T1000 (cell line): Measurements from ENCODE around the gene CLSTN1.
"Not testable (repeated sequence)": the region's sequence is repeated elsewhere in the genome, so short reads cannot be mapped to it uniquely, and the experiment has no call there.

ENCODE experiments used
- DNase-seq: peaks from one replicate; lab custom pipeline; 2025; ENCODE audit warnings: mixed read lengths; lab: John Stamatoyannopoulos, UW

The CLSTN1 gene

DNA sequence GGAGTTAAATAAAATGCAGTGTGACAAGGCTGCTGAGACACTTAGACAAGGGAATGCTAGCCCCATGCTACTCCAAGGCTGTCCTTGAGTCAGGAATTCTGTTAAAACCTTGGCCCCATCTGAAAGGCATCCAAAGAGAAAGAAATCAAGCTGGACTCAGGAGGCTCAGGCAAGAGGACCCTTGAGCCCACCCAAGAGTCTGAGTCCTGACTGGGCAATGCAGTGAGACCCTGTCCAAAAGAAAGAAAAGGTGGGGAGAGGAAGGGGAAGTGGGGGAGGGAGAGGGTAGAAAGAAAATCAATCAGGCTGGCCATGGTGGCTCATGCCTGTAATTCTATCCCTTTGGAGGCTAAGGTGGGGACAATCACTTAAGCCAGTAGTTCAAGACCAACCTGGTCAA lies 26.7 kb downstream of the CLSTN1 start:
- no peak for DNase-seq

DNA sequence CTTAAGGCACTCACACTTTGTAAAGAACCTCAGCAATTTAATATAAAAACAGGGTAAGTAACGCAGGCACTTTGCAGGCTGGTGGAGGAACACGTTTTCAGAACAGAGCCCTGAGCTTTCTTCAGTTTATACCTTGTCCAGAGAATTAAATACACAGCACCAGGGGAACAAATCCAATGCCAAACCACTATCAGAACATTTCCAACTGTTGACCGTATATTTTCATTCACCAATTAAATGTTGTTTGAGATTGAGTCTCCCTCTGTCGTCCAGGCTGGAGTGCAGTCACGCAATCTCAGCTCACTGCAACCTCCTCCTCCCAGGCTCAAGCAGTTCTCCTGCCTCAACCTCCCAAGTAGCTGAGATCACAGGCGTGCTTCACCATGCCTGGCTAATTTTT lies 29.7 kb downstream of the CLSTN1 start:
- no peak for DNase-seq

GRCh38 chr1:9793291-9793690 lies 30.5 kb downstream of the CLSTN1 start:
- no peak for DNase-seq

GRCh38 chr1:9792156-9793042 lies 31.4 kb downstream of the CLSTN1 start:
- DNase-seq, result no peak

- not testable (repeated sequence) for DNase-seq
Observed at GRCh38 chr1:9789700-9790099, 34.1 kb downstream of the CLSTN1 start.

- no peak for DNase-seq
Observed at GRCh38 chr1:9787702-9788101, 36.1 kb downstream of the CLSTN1 start.

- no peak for DNase-seq
Observed at GRCh38 chr1:9785406-9785805, 38.4 kb downstream of the CLSTN1 start.

DNA sequence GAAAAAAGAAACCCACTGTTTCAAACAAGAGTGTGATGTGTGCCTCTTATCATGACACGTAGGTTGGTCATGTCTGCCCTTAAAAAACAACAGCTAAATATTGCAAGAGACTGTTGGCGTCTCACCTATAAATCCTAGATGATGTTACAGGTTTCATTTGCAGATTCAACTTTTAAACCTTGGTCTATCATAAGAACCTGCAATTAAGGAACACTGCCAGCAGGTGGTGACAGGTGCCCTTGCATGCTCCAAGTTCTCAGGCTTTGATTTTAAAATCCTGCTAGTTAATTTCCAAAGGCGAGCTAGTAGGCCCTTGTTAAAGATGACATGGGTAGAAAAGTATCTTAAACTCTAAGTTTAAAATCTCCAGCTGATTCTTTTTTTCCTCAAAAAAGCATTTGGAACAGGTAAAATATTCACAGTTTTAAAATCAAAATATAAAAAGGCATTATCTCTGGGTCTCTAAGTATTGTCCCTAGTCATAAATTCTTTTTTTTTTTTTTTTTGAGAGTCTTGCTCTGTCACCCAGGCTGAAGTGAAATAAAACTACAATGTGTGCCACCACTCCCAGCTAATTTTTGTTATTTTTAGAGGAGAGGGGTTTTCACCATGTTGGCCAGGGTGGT lies 39.1 kb downstream of the CLSTN1 start:
- no peak for DNase-seq

GRCh38 chr1:9782897-9783296 lies 40.9 kb downstream of the CLSTN1 start:
- DNase-seq, result no peak

- DNase-seq, result no peak
Observed at GRCh38 chr1:9782116-9782751, 41.5 kb downstream of the CLSTN1 start.

DNA sequence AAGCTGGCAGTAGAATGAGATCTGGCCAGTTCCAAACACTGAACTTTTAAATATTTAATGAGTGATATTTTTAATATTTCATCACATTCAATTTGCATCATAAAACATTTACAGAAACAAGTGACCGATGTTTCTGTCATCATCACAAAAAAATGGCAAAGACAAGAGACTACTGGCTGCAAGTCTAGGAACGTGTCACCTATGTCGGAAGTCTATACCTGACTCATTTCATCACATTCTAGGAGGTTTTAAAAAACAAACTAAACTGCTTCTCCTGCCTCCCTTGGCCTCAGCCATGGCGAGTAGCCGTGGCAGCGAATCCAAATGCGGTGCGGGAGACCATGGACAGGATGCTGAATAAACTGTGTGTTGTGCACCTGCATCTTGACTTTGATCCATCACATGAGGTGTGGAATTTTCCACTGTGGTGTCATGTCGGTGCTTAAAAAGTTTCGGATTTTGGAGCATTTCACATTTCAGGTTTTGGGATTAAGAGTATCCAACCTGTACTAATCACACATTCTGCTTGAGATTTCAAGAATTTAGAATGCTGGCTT lies 43.1 kb downstream of the CLSTN1 start:
- no peak for DNase-seq

- DNase-seq, result no peak
Observed at GRCh38 chr1:9778905-9779304, 44.9 kb downstream of the CLSTN1 start.

DNA sequence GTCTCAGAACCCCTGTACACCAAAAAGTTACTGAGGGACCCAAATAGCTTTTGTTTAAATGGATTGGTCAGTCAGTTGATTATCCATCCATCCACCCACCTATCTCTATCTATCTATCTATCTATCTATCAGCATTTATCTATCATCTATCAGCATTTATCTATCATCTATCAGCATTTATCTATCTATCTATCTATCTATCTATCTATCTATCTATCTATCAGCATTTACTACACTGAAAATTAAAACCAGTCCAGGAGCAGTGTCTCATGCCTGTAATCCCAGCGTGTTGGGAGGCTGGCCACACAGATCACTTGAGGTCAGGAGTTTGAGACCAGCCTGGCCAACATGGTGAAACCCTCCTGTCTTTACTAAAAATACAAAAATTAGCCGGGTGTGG lies 47.1 kb downstream of the CLSTN1 start:
- no peak for DNase-seq

- DNase-seq, result no peak
Observed at GRCh38 chr1:9774712-9775679, 48.8 kb downstream of the CLSTN1 start.

DNA sequence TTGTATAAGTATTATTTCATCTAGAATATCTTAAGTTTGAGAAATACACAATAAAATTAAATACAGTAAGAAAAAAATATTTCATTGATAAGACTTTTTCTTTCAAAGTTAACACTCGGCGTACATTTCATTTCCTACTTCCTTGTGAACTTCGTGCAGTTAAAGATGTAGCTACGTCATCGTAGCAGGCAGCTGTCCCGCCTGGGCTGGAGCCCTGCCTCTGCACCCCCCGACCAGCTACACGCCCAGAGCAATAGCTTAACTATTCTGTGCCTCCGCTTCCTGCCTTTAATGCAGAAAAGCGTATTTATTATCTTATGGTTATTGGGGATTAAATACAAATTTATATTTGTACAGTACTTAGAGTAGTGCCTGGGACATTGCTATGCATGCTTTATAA lies 53.5 kb downstream of the CLSTN1 start:
- no peak for DNase-seq

DNA sequence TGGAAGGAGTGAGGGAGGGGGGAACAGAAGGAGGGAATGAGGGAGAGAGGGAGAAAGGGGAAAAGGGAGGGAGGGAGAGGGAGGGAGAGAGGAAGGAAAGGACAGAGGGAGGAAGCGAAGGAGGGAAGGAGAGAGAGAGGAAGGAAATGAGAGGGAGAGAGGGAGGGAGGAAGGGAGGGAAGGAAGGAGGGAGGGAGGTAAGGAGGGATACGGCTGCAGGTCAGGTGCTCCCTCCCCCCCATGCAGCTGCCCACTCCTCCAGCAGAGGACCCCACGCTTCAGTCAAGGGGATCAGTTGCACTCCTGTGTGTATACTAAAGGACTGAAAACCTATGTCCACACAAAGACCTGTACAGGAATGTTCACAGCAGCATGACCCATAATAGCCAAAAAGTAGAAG lies 54.8 kb downstream of the CLSTN1 start:
- no peak for DNase-seq

DNA sequence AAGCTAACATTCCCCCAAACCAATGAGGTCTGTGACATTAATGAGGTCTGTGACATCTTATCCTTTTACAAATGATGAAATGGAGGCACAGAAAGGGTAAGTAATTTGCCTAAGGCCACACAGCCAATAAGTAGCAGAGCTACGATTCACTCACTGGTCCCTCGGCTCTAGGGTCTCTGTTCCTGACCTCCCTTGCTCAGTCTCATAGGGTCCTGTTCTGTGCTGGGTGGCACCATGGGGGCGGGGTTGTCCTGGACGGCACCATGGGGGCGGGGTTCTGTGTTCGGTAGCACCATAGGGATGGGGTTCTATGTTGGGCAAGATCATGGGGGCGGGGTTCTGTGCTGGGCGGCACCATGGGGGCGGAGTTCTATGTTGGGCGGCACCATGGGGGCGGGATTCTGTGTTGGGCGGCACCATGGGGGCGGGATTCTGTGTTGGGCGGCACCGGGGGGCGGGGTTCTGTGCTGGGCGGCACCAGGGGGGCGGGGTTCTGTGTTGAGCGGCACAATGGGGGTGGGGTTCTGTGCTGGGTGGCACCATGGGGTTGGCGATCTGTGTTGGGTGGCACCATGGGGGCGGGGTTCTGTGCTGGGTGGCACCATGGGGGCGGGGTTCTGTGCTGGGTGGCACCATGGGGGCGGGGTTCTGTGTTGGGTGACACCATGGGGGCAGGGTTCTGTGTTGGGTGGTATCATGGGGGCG lies 55.6 kb downstream of the CLSTN1 start:
- DNase-seq, result no peak

- DNase-seq, result peak; percentile 79
Observed at GRCh38 chr1:9766759-9767442, 56.9 kb downstream of the CLSTN1 start.

DNA sequence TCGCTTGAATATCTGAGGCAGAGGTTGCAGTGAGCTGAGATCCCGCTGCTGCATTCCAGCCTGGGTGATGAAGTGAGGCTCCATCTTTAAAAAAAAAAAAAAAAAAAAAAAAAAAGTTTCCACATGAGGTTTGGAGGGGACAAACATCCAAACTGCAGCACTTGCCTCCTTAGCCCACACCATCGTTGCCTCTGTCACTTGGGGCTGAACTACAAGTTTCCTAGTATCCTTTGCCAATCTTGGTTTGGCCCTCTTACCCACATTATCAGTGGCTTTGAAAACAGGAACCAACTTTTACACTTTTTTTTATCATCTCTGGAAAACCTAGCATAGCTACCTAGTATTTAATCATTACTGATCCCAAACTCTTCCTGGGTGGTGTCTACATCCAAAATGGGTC lies 59.2 kb downstream of the CLSTN1 start:
- no peak for DNase-seq

DNA sequence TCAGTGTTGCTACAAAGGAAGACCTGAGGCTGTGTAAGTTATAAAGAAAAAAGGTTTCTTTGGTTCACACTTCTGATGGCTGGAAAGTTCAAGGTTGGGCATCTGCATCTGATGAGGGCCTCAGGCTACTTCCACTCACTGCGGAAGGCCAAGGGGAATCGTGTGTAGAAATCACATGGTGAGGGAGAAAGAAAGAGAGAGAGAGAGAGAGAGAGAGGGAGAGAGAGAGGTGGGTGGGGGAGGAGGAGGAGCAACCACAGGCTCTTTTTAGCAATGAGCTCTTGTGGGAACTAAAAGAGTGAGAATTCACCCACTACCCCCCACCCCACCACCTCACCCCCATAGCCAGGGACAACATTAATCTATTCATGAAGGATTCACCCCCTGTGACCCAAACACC lies 59.9 kb downstream of the CLSTN1 start:
- DNase-seq, result no peak
